ENCODE data around the gene SYNPR.

- no peak for TF ChIP-seq POLR2A (IDR thresholded peaks at IDR 0.05)
- no peak for TF ChIP-seq CTCF (IDR thresholded peaks at IDR 0.05)
These were observed 36.0 kb upstream of the SYNPR start for GRCh38 chr3:63242124-63242523.
